Skeletal muscle satellite cell (primary cell): ENCODE results near the gene SCAMP1.
A peak's percentile ranks its signal among the peaks of the same experiment; 100 is the strongest.
"Not testable (repeated sequence)": the region's sequence is repeated elsewhere in the genome, so short reads cannot be mapped to it uniquely, and the experiment has no call there.

Experiments
- H3K27me3 ChIP-seq: 2 replicates; pipeline ENCODE4 v1.7.0; 2013; ENCODE audit warnings: low read length; ENCODE audit not compliant: control insufficient read depth, insufficient read depth
- H3K36me3 ChIP-seq: 2 replicates; pipeline ENCODE4 v1.7.0; 2013; ENCODE audit warnings: mild to moderate bottlenecking, control low read depth, low read length; ENCODE audit not compliant: insufficient read depth
- H3K4me1 ChIP-seq: 2 replicates; pipeline ENCODE4 v1.7.0; 2013; ENCODE audit warnings: low read length; ENCODE audit not compliant: control insufficient read depth, insufficient read depth
- H3K4me2 ChIP-seq: 2 replicates; pipeline ENCODE4 v1.7.0; 2013; ENCODE audit warnings: mild to moderate bottlenecking, low read length
- H3K4me3 ChIP-seq: 2 replicates; pipeline ENCODE4 v1.7.0; 2013; ENCODE audit warnings: low read length
- H3K9ac ChIP-seq: 2 replicates; pipeline ENCODE4 v1.7.0; 2013; ENCODE audit warnings: mild to moderate bottlenecking, low read depth, low read length, moderate library complexity
- H3K9me3 ChIP-seq: replicated peaks from 2 replicates; pipeline ENCODE4 v1.7.0; 2013; ENCODE audit warnings: mild to moderate bottlenecking, control low read depth, low read length

Gene SCAMP1

GRCh38 chr5:78336698-78337097 is 23.7 kb upstream of the SCAMP1 start:
- H3K4me1 ChIP-seq: no peaks in the 10 kb centered on the region
- peaks cover 7% of the 10 kb centered on the region for H3K9me3 ChIP-seq
- H3K4me2 ChIP-seq: no peak overlapping the region
- no peak overlapping the region for H3K4me3 ChIP-seq
- no peak overlapping the region for H3K9ac ChIP-seq
- no peaks in the 10 kb centered on the region for H3K27me3 ChIP-seq
- H3K36me3 ChIP-seq: no peaks in the 10 kb centered on the region

DNA sequence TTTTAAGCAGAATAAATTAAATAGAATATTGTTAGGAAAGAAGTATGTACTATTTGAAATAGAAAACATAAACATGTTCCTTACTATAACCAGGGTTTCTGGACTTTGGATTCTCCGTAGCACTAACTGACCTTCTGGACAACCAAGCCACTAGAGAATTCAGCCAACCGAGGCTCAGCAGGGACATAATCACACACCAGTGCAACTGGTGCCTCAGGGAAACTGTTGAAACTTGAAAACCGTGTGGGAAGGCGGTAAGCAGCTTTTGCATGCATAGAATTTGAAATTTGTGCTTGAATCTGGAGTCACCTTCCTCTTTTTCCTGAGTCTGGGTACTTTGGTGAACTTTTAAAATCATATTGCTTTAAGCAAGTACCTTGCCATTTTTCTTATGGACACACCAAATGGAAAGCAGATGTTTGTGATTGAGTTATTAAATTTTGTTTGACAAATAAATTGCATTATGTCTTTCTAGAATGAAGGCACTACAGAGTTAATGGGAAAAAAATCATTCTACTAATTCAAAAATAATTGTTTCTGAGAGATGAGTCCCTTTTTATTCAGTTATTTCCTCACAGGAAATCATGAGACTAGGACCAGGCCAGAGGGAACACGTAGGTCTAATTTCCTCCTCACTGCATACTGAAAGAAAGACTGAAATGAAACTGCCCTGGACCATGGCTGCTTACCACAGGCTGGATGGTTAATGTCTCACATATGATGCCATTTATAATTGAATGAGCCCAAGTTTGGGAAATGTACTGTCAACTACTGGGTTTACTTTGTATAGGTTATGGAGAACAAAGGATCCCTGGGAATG is 20.6 kb upstream of the SCAMP1 start:
- Histone ChIP-seq H3K9me3 (peaks cover 7% of the 10 kb centered on the region), H3K27me3 (no peaks in the 10 kb centered on the region), H3K4me1 (no peaks in the 10 kb centered on the region)

GRCh38 chr5:78341440-78341839 is 19.0 kb upstream of the SCAMP1 start:
- Histone ChIP-seq H3K4me1 (no peaks in the 10 kb centered on the region), H3K27me3 (no peaks in the 10 kb centered on the region), H3K9ac (no peak overlapping the region), H3K9me3 (peaks cover 7% of the 10 kb centered on the region), H3K36me3 (no peaks in the 10 kb centered on the region), H3K4me3 (no peak overlapping the region), H3K4me2 (no peak overlapping the region)

More for the DNA sequence above, 20.6 kb upstream of the SCAMP1 start:
- no peaks in the 10 kb centered on the region for H3K36me3 ChIP-seq
- no peak overlapping the region for H3K9ac ChIP-seq
- H3K4me3 ChIP-seq: no peak overlapping the region
- H3K4me2 ChIP-seq: no peak overlapping the region

DNA sequence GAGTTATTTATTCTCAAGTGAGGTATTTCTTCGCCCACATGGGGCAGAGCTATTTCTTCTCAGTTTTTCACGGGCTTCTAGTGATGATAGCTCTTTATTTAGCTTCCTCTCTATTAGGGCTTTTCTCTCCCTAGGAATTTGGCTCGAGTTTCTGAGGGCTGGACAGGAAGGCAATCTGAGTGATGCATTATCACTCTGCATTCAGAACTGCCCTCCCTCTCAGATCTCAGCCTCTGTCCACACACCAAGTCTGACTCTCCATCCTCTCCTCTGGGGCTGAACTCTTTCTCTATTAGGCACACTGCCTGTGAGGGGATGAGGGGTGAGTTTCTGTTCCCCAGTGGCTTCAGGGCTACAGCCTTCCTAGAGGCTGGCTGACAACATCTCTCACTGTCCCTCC is 14.9 kb upstream of the SCAMP1 start:
- Histone ChIP-seq H3K36me3 (no peaks in the 10 kb centered on the region), H3K9ac (no peak overlapping the region), H3K4me3 (no peak overlapping the region)

GRCh38 chr5:78353520-78353919 is 6.9 kb upstream of the SCAMP1 start:
- H3K4me1 ChIP-seq: no peaks in the 10 kb centered on the region
- no peak overlapping the region for H3K4me3 ChIP-seq
- no peaks in the 10 kb centered on the region for H3K36me3 ChIP-seq
- H3K4me2 ChIP-seq: no peak overlapping the region
- no peaks in the 10 kb centered on the region for H3K27me3 ChIP-seq
- no peak overlapping the region for H3K9ac ChIP-seq
- H3K9me3 ChIP-seq: no peaks in the 10 kb centered on the region

More for the DNA sequence above, 14.9 kb upstream of the SCAMP1 start:
- H3K27me3 ChIP-seq: no peaks in the 10 kb centered on the region
- no peak overlapping the region for H3K4me2 ChIP-seq
- no peaks in the 10 kb centered on the region for H3K4me1 ChIP-seq
- H3K9me3 ChIP-seq: no peaks in the 10 kb centered on the region

GRCh38 chr5:78354066-78354670 is 6.2 kb upstream of the SCAMP1 start:
- no peak overlapping the region for H3K4me2 ChIP-seq
- no peak overlapping the region for H3K9ac ChIP-seq
- H3K27me3 ChIP-seq: no peaks in the 10 kb centered on the region
- peaks cover 3% of the 10 kb centered on the region for H3K4me1 ChIP-seq
- no peaks in the 10 kb centered on the region for H3K36me3 ChIP-seq
- H3K9me3 ChIP-seq: no peaks in the 10 kb centered on the region
- H3K4me3 ChIP-seq: no peak overlapping the region

GRCh38 chr5:78355561-78355960 is 4.9 kb upstream of the SCAMP1 start:
- Histone ChIP-seq H3K9ac (no peak overlapping the region), H3K27me3 (no peaks in the 10 kb centered on the region), H3K4me2 (no peak overlapping the region), H3K9me3 (no peaks in the 10 kb centered on the region), H3K4me3 (no peak overlapping the region), H3K36me3 (no peaks in the 10 kb centered on the region), H3K4me1 (peaks cover 3% of the 10 kb centered on the region)

DNA sequence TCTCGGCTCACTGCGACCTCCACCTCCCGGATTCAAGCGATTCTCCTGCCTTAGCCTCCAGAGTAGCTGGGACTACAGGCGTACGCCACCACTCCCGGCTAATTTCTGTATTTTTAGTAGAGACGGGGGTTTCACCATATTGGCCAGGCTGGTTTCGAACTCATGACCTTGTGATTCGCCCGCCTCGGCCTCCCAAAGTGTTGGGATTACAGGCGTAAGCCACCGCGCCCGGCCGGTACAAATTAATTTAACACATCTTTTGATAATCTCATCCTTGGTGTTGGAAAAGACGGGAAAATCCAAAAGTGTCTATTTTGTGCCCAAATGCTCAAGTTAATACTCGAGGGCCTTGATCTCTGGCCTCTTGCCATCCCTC is 974 bp upstream of the SCAMP1 start:
- H3K27me3 ChIP-seq, H3K9me3 ChIP-seq, H3K36me3 ChIP-seq: not testable (repeated sequence)
- Histone ChIP-seq H3K9ac (peak overlapping the region; percentile 93), H3K4me1 (peaks cover 16% of the 10 kb centered on the region), H3K4me3 (peak overlapping the region; percentile 95), H3K4me2 (peak overlapping the region; percentile 87)

GRCh38 chr5:78360674-78360923 is 182 bp downstream of the SCAMP1 start:
- no peaks in the 10 kb centered on the region for H3K27me3 ChIP-seq
- peaks cover 16% of the 10 kb centered on the region for H3K4me1 ChIP-seq
- peak overlapping the region; percentile 87 for H3K4me2 ChIP-seq
- peak overlapping the region; percentile 93 for H3K9ac ChIP-seq
- no peaks in the 10 kb centered on the region for H3K36me3 ChIP-seq
- no peaks in the 10 kb centered on the region for H3K9me3 ChIP-seq
- peak overlapping the region; percentile 95 for H3K4me3 ChIP-seq

DNA sequence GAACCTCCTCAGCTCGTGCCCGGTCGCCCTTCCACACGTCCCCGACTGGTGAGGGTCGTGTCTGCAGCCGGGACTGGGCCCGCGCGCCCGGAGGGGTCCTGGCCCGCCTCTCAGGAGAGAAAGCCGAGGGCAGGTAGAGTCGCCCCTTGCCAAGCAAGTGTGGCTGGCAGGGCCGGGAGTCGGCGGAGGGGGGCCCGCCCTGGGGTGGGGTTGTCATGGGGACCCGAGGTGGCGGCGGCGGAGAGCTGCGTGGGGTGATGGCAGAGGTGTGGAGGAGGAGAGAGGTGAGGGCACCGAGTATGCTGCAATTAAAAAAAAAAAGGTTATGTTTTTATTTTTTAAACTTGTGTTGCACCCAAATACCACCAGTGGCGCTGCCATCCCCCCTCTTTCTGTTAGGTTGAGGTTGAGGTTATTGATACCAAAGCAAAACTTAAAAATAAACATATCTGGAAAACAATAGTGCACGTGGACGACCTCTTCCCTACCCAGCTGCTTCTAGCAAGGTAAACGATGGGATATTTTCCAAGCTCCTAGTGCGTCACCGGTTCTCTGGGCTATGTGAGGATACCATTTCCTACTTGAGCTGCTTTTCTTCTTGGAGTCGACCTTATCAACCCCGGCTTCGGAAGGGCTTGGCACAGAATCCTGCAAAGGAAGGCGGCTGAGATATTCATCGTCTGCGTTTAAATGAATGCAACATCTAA is 660 bp downstream of the SCAMP1 start:
- Histone ChIP-seq H3K9me3 (no peaks in the 10 kb centered on the region), H3K36me3 (no peaks in the 10 kb centered on the region), H3K9ac (peak overlapping the region; percentile 93), H3K4me3 (peak overlapping the region; percentile 95), H3K27me3 (no peaks in the 10 kb centered on the region), H3K4me2 (peak overlapping the region; percentile 87), H3K4me1 (peaks cover 16% of the 10 kb centered on the region)

GRCh38 chr5:78361631-78361993 is 1.2 kb downstream of the SCAMP1 start:
- H3K4me1 ChIP-seq: peaks cover 16% of the 10 kb centered on the region
- no peaks in the 10 kb centered on the region for H3K27me3 ChIP-seq
- H3K9ac ChIP-seq: peak overlapping the region; percentile 93
- H3K36me3 ChIP-seq: no peaks in the 10 kb centered on the region
- peak overlapping the region; percentile 95 for H3K4me3 ChIP-seq
- H3K9me3 ChIP-seq: no peaks in the 10 kb centered on the region
- H3K4me2 ChIP-seq: peak overlapping the region; percentile 87
